ENCODE results near the gene ZNF45. TPM values are rescaled to one million over a fixed set of nuclear protein-coding genes. Genes with fewer than 3 reads are reported as not detected.

The ZNF45 gene
- total RNA-seq, 1 experiment from 2014 or later: 15.2 TPM

GRCh38 chr19:43908659-43909058 lies 26.4 kb downstream of the ZNF45 start:
- DNase-seq (ENCODE audit: low read depth, low spot score): no peak
- H3K36me3 ChIP-seq (ENCODE audit: control insufficient read depth in 1 of 2, insufficient read depth in 2 of 2, low read length in 2 of 2): peaks cover 0 to 4% of the 10 kb centered on the region in 2 experiments; a peak in 1 of 4 replicates
- ATAC-seq: no peak
- CTCF ChIA-PET: no interaction called here
- BruUV-seq (replicated peaks): no TSS peak
- TF ChIP-seq ZNF274 (IDR thresholded peaks at IDR 0.05; ENCODE audit: low read depth, low read length) (no peak), YY1 (IDR thresholded peaks at IDR 0.05; ENCODE audit: extremely low read depth, insufficient replicate concordance, low read depth, low read length) (no peak), TCF7L2 (IDR thresholded peaks at IDR 0.05; ENCODE audit: borderline replicate concordance, extremely low read depth, insufficient read depth, insufficient read length) (no peak)
- H4K20me1 ChIP-seq (ENCODE audit: insufficient read depth): no peaks in the 10 kb centered on the region
- H3K4me1 ChIP-seq (ENCODE audit: control insufficient read depth in 1 of 2, insufficient read depth in 2 of 2, low read length in 2 of 2): no peaks in the 10 kb centered on the region
- H3K4me3 ChIP-seq (replicated peaks in 1 of 2; ENCODE audit: low read depth in 1 of 2, low read length in 2 of 2): no peak overlapping the region
- H3K9me3 ChIP-seq (ENCODE audit: control insufficient read depth in 1 of 2, insufficient read depth in 1 of 2, low read depth in 1 of 2, low read length in 2 of 2): peaks cover 14 to 20% of the 10 kb centered on the region in 2 experiments; a peak in 2 of 4 replicates
- H2AFZ ChIP-seq (ENCODE audit: low read depth, low read length, poor library complexity, severe bottlenecking): no peak overlapping the region
- H3K4me2 ChIP-seq (ENCODE audit: low read length): no peak overlapping the region
- RAD21 ChIA-PET (ENCODE audit: low non-redundant PET in 1 of 2, low total read pairs in 2 of 2, uncharacterized antibody in 2 of 2, unreplicated experiment in 2 of 2): no interaction called here
- no peak overlapping the region for H3K27ac ChIP-seq (ENCODE audit: low read depth, low read length)
- no peaks in the 10 kb centered on the region for H3K79me2 ChIP-seq (ENCODE audit: insufficient read depth, low read length)
- H3K27me3 ChIP-seq (ENCODE audit: insufficient read depth, low read length): no peaks in the 10 kb centered on the region
- intact Hi-C loops (cut with micrococcal nuclease): no loop called here
- POLR2A ChIA-PET: no interaction called here
- H3K9ac ChIP-seq (ENCODE audit: low read length): no peak overlapping the region
- H3K9me2 ChIP-seq (ENCODE audit: insufficient read depth): no peaks in the 10 kb centered on the region

GRCh38 chr19:43906774-43907173 lies 28.3 kb downstream of the ZNF45 start:
- CTCF ChIA-PET: no interaction called here
- BruUV-seq (replicated peaks): no TSS peak
- H3K9me3 ChIP-seq (ENCODE audit: control insufficient read depth in 1 of 2, insufficient read depth in 1 of 2, low read depth in 1 of 2, low read length in 2 of 2): peaks cover 0 to 8% of the 10 kb centered on the region in 2 experiments; a peak in 2 of 4 replicates
- TF ChIP-seq EZH2 (IDR thresholded peaks at IDR 0.05) (no peak), REST (IDR thresholded peaks at IDR 0.05; ENCODE audit: low read depth) (no peak), ZFX (IDR thresholded peaks at IDR 0.05) (no peak), YY1 (IDR thresholded peaks at IDR 0.05; ENCODE audit: extremely low read depth, insufficient replicate concordance, low read depth, low read length) (no peak), EZH2phosphoT487 (IDR thresholded peaks at IDR 0.05; ENCODE audit: borderline replicate concordance) (no peak), EGR1 (IDR thresholded peaks at IDR 0.05; ENCODE audit: low read depth) (no peak), POLR2AphosphoS5 (IDR thresholded peaks at IDR 0.05; ENCODE audit: low read depth, low read length) (no peak), CTCF (IDR thresholded peaks at IDR 0.05 in 2 of 3, conservative IDR thresholded peaks at IDR 0.05 in 1 of 3; ENCODE audit: borderline replicate concordance in 1 of 3, insufficient read depth in 1 of 3, low read depth in 2 of 3, low read length in 2 of 3) (no peak)
- TF ChIP-seq, protein P1, sequence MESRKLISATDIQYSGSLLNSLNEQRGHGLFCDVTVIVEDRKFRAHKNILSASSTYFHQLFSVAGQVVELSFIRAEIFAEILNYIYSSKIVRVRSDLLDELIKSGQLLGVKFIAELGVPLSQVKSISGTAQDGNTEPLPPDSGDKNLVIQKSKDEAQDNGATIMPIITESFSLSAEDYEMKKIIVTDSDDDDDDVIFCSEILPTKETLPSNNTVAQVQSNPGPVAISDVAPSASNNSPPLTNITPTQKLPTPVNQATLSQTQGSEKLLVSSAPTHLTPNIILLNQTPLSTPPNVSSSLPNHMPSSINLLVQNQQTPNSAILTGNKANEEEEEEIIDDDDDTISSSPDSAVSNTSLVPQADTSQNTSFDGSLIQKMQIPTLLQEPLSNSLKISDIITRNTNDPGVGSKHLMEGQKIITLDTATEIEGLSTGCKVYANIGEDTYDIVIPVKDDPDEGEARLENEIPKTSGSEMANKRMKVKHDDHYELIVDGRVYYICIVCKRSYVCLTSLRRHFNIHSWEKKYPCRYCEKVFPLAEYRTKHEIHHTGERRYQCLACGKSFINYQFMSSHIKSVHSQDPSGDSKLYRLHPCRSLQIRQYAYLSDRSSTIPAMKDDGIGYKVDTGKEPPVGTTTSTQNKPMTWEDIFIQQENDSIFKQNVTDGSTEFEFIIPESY (IDR thresholded peaks at IDR 0.05; ENCODE audit: extremely low read depth, insufficient replicate concordance, low read length): no peak

More at GRCh38 chr19:43906774-43907173, 28.3 kb downstream of the ZNF45 start:
- Histone ChIP-seq H3K9me2 (ENCODE audit: insufficient read depth) (no peaks in the 10 kb centered on the region), H4K20me1 (ENCODE audit: insufficient read depth) (no peaks in the 10 kb centered on the region), H3K9ac (ENCODE audit: low read length) (no peak overlapping the region), H2AFZ (ENCODE audit: low read depth, low read length, poor library complexity, severe bottlenecking) (no peak overlapping the region), H3K4me1 (ENCODE audit: control insufficient read depth in 1 of 2, insufficient read depth in 2 of 2, low read length in 2 of 2) (no peaks in the 10 kb centered on the region), H3K27me3 (ENCODE audit: insufficient read depth, low read length) (no peaks in the 10 kb centered on the region), H3K4me3 (replicated peaks in 1 of 2; ENCODE audit: low read depth in 1 of 2, low read length in 2 of 2) (no peak overlapping the region), H3K36me3 (ENCODE audit: control insufficient read depth in 1 of 2, insufficient read depth in 2 of 2, low read length in 2 of 2) (no peaks in the 10 kb centered on the region), H3K27ac (ENCODE audit: low read depth, low read length) (no peak overlapping the region), H3K79me2 (ENCODE audit: insufficient read depth, low read length) (no peaks in the 10 kb centered on the region), H3K4me2 (ENCODE audit: low read length) (no peak overlapping the region)
- intact Hi-C loops (cut with micrococcal nuclease): no loop called here
- POLR2A ChIA-PET: no interaction called here
- no peak for DNase-seq (ENCODE audit: low read depth, low spot score)
- ATAC-seq: no peak
- RAD21 ChIA-PET (ENCODE audit: low non-redundant PET in 1 of 2, low total read pairs in 2 of 2, uncharacterized antibody in 2 of 2, unreplicated experiment in 2 of 2): no interaction called here

All from HCT116 (cell line).